Lower leg skin (tissue), 4 donors: ENCODE measurements around the gene ICE1. TPM values are rescaled to one million over a fixed set of nuclear protein-coding genes. Genes with fewer than 3 reads are reported as not detected.
"Not testable (repeated sequence)": the region's sequence is repeated elsewhere in the genome, so short reads cannot be mapped to it uniquely, and the experiment has no call there.

Source experiments
- DNase-seq, 2 donors: peaks; one replicate each; pipeline ENCODE4 v3.0.0-alpha.2; 2019; ENCODE audit warnings: low spot score in 2 of 2
- H3K4me3 ChIP-seq: fragments of 200-600 bp; sonication (generic); 2 replicates; pipeline ENCODE4 v1.5.1; 2017; ENCODE audit warnings: mild to moderate bottlenecking, low read depth; ENCODE audit not compliant: poor library complexity, severe bottlenecking
- CTCF ChIP-seq, 3 donors: fragments of 450-650 bp; IDR thresholded peaks; one replicate each; pipeline ENCODE4 v1.5.1; 2016; ENCODE audit warnings: antibody characterized with exemption in 3 of 3, mild to moderate bottlenecking in 3 of 3, moderate library complexity in 2 of 3
- POLR2A ChIP-seq, 2 donors: fragments of 450-650 bp; IDR thresholded peaks; one replicate each; pipeline ENCODE4 v1.6.1; 2016 to 2017; ENCODE audit warnings: antibody characterized with exemption in 2 of 2, mild to moderate bottlenecking in 1 of 2, moderate library complexity in 1 of 2
- WGBS, 2 donors: methylation state at CpG; one replicate each; pipeline ENCODE4 v1.1.5; 2018; 5-methylcytosine and 5-hydroxymethylcytosine counted together
- intact Hi-C: fragments of 100-400 bp; cut with DNase I; formaldehyde crosslinking; loops from one replicate; pipeline ENCODE4 v1.15.0; 2023; ENCODE audit warnings: low total_unique reads
- total RNA-seq, 4 donors: library from RNA; depleted of rRNA; stranded (reverse); fragments of >200 nt; gene quantifications; one replicate each; pipeline ENCODE4 v1.1.0, GENCODE V29; 2016

The ICE1 gene
- total RNA-seq, 4 donors from 2014 or later: 15.3 to 20.2 (median 19.1) TPM

GRCh38 chr5:5508391-5508790 lies 85.9 kb downstream of the ICE1 start:
- DNase-seq: no peak
- TF ChIP-seq POLR2A (IDR thresholded peaks at IDR 0.05) (no peak), CTCF (IDR thresholded peaks at IDR 0.05) (no peak)
- no peak overlapping the region for H3K4me3 ChIP-seq
- intact Hi-C loops: no loop called here
- WGBS, 2 donors: 57 to 81% methylated on average over 2 of the region's 2 CpGs

GRCh38 chr5:5511904-5512416 lies 89.5 kb downstream of the ICE1 start:
- TF ChIP-seq CTCF (IDR thresholded peaks at IDR 0.05) (no peak), POLR2A (IDR thresholded peaks at IDR 0.05) (no peak)
- intact Hi-C loops: no loop called here
- DNase-seq: no peak
- WGBS, 2 donors: 90 to 95% methylated on average over 11 of the region's 11 CpGs
- H3K4me3 ChIP-seq: no peak overlapping the region

- 46 to 58% methylated on average over 4 of the region's 4 CpGs for WGBS, 2 donors
- DNase-seq: no peak
Observed at GRCh38 chr5:5512543-5512942, 90.1 kb downstream of the ICE1 start.

GRCh38 chr5:5520622-5521021 lies 98.1 kb downstream of the ICE1 start:
- H3K4me3 ChIP-seq, DNase-seq, intact Hi-C loops: not testable (repeated sequence)
- WGBS, 2 donors: 76 to 81% methylated on average over 4 of the region's 4 CpGs

More at GRCh38 chr5:5512543-5512942, 90.1 kb downstream of the ICE1 start:
- H3K4me3 ChIP-seq: no peak overlapping the region
- intact Hi-C loops: no loop called here
- no peak for TF ChIP-seq CTCF (IDR thresholded peaks at IDR 0.05)
- no peak for TF ChIP-seq POLR2A (IDR thresholded peaks at IDR 0.05)

- TF ChIP-seq CTCF (IDR thresholded peaks at IDR 0.05): no peak
- TF ChIP-seq POLR2A (IDR thresholded peaks at IDR 0.05): no peak
- H3K4me3 ChIP-seq: no peak overlapping the region
- DNase-seq: no peak
- WGBS, 2 donors: 80 to 92% methylated on average over 8 of the region's 8 CpGs
- intact Hi-C loops: no loop called here
Observed at GRCh38 chr5:5521029-5521428, 98.6 kb downstream of the ICE1 start.

GRCh38 chr5:5521478-5521877 lies 99.0 kb downstream of the ICE1 start:
- no peak overlapping the region for H3K4me3 ChIP-seq
- no peak for DNase-seq
- intact Hi-C loops: no loop called here
- WGBS, 2 donors: 74 to 75% methylated on average over 2 of the region's 2 CpGs
- TF ChIP-seq CTCF (IDR thresholded peaks at IDR 0.05): no peak
- no peak for TF ChIP-seq POLR2A (IDR thresholded peaks at IDR 0.05)
